ENCODE results near the gene RAI1.

The RAI1 gene

DNA sequence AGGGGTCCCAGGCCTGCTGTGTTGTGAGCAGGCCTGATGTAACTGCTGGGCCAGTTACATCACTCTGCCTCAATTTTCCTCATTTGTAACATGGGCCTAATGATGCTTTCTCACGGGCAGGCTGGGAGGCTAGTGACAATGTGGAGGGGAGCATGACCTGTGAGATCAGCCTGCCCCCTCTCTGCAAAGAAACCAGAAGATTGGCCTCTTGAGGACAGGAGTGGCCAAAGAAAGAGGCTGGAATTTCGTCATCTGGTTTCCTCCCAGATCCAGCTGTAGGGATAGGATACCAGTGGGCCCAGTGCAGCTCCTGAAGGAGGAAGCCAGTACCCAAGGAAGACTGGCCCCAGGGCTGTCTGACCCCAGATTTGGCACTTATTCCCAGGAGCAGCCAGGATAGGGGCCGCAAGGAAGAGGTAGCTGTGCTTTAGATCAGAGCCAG lies 156.1 kb downstream of the RAI1 start:
- DNase-seq, result no peak

DNA sequence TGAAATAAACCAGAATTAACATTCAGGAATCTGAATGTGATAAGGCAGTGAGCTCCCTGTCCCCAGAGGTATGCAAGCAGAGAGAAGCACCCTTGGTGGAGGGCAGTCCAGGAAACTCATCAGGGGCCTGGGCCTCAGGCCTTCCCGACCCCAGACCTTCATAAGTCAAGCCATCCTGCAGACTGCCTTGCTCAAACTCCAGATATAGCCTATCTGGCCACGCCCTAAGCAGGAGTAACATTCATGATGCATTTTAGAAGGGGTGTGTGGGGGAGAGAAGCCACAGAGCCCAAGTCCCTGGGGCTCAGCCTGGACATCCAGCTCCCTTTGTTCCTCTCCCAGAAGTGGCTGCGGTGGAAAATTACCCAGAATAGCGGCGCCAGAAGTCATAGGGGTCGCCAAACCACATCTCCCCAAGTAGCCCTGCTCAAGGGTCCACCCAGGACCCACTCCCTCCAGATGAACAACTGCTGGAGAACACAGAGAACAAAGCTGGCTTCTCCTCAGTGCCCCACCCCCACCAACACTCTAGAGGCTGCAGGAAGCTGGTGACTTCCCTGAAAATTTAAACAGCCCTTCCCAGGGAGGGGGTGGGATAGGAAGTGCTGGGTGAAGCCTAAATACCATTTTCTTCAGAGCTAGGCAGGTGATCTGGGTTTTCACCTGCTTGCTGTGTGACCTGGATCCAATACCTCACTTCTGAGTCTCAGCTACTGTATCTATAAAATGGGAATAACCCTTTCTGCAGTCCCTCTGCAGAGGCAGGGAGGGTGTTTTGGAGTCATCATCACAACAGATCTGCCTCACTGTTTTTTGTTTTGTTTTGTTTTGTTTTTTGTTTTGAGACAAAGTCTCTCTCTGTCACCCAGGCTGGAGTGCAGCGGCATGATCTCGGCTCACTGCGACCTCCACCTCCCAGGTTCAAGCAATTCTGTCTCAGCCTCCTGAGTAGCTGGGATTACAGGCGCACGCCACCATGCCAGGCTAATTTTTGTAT lies 157.0 kb downstream of the RAI1 start:
- peak; percentile 78 for DNase-seq

DNA sequence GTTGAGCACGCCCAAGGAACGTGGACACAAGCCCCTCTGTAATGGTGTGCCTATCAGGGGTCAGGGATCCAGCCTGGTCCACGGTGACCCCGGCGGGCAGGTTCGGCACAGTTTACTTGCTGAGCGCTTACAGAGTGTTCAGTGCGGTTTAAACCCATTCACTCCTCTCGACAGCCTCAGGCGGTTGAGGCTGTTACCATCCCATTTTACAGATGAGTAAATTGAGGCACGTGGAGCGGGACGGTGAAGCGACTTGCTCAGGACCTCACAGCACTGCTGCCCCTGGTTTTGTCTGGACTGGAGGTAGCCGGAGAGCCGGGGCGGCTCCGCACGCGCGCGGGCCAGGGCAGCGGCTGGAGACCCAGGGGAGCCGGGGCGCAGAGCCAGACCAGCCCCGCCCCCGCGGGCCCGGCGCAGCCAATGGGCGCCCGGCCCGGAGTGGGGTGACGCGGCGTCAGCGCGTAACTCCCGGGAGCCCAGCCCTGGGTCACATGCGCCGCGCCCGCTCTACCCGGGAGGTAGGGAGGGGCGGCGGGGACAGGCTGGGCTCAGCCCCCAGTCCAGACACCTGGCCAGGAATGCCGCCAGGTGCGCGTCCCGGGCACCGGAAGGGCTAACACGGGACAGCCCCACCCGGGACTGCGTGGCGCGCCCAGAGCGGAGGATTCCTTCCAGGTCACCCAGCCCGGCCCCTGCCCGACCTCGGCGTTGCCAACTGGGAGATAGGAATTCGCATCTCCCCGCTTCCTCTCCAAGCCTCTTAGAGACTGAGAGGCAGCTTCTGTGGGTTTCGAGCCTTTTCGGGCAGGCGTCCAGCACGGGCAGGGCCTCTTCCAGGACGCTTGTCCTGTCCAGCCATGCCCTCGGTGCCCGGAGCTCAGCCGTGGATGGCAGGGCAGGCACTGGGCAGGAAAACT lies 158.8 kb downstream of the RAI1 start:
- peak; percentile 95 for DNase-seq

DNA sequence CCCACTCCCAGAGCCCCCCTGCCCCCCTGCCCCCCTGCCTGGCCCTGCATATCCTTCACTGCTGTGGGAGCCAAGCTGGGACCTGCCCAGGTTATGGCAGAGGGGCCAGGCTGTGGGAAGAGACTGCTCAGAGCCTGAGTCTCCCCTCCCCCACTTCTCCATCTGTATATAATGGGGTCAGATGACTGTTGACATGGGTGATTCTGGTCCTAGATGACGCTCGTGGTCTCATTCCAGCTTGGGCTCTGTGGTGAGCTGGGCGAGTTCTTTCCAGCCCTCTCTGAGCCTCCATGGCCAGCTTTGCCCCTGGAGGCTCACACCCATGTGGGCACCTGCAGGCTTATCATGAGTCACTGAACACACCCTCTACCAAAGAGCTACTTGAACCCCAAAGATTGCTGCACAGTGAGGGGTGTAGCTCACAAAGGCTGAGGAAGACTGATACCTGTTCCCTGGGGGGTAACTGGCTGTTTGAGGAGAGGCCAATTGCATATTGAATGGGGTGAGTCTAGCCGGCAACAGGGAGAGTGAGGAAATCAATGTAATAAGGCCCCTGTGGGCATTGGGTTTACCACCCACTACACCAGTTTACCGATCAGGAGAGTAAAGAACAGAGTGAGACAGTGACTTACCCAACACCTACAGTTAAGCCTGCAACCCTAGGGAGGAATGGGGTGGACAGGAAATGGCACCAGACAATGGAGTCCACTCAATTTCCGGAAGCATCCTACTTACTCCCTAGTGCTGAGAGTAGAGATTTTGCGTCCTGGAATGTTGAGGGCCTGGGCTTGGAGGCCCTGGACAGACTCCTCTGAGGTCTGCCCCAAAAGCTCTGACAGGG lies 159.7 kb downstream of the RAI1 start:
- DNase-seq, result peak; percentile 85

DNA sequence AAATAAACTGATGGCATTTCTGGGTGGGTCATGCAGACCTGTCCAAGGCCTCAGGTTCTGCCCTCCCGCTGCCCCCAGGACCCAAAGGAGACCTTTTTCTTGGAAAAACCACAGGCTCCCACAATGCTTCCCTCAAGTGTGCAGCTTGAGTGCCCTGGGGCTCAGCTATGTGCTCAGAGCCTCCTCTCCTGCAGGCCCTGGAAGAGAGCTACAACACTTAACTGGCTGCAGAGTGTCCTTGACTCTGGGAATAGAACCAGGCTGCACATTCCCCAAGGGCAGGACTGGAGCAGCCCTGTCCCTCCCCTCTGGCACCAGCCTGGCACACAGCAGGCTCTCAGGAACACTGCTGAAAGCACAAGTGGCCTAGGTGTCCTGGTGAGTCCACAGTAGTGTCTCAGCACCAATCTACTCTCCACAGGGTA lies 160.4 kb downstream of the RAI1 start:
- DNase-seq, result no peak

DNA sequence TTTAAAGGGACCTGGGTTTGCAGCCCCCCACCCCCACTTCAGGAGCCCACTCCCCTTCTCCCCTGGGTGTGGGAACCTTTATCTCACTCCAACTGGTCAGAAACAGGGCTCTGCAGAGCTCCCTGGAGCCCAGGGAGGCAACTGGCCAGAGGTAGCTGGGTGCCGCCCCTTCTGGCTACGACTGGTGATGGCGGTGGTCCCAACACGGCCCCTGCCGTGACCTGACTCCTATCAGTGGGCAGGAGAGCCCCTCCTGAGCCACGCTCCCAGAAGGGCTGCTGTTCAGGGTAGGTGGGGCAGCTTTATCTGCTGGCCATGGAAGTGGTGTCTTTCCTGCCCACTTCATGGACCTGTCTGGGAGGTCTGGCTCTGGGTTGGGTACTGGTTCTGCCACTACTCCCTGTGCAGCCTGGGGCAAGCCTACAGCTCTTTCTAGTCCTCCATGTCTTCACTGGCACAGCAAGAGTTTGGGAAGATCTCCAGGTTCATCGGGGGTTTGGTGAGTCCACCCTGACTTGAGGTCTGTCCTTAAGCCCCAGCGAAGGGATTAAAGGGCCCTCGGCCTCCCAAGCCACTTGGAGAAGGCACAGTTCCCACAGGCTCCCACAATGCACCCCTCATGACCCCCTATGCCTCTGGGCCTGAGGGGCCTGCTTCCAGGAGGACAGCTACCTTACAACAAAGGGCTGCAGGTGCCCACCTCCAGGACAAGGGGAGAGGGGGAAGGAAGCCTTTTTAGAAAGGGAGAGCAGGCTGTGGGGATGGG lies 161.0 kb downstream of the RAI1 start:
- no peak for DNase-seq

DNA sequence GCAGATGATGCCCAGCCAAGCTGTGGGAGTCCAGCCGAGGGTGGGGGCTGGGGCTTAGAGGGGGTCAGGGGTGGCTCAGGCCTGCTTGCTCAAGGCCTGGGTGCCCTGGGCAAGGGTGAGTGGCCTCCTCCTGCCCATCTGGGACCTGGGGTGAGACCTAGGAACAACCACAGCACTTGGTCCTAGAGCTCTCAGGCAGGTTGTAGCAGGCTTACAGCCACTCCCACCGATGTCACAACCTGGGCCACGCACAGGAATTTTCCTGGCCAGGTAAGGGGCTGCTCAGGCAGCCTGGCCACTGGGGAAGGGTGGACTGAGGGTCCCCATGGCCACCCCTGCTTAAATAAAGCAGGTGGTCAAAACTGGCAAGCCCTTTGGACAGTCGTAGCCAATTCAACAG lies 161.8 kb downstream of the RAI1 start:
- DNase-seq, result no peak

DNA sequence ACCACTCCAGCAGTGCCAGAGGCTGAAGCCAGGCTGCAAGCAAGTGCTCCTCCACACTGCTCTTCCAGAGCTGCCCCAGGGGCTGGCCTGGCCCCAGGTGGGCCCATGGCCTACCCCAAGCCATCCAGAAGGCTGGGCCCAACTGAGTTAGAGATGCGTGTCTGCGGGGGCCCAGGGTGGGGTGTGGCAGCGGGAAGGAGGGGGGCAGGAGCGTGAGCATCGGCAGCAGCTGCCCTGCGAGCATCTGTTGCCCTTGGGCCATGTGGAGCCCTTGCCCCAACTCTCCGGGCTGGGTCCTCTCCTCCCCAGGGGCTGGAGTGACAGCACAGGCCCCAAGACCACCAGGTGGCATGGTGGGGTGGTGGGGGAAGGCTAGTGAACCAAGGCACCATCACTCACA lies 162.8 kb downstream of the RAI1 start:
- no peak for DNase-seq

DNA sequence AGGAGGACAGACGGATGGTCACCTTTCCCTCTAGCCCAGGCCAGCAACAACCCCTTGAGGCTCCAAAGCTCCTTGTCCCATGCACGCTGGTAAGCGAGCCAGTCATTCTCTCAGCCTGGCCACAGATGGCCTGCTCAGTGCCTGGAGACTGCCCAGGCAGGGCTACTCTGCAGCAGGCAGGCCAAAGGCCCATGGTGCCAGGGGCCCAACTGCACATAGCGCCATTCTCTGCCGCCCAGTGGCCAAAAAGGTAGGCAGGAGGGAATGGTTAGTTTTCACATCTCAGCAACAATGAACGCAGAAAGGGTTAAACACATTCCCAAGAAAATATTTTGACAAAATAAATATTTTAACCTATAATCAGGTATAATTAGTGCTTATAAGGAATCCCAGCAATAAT lies 163.2 kb downstream of the RAI1 start:
- DNase-seq, result no peak

DNA sequence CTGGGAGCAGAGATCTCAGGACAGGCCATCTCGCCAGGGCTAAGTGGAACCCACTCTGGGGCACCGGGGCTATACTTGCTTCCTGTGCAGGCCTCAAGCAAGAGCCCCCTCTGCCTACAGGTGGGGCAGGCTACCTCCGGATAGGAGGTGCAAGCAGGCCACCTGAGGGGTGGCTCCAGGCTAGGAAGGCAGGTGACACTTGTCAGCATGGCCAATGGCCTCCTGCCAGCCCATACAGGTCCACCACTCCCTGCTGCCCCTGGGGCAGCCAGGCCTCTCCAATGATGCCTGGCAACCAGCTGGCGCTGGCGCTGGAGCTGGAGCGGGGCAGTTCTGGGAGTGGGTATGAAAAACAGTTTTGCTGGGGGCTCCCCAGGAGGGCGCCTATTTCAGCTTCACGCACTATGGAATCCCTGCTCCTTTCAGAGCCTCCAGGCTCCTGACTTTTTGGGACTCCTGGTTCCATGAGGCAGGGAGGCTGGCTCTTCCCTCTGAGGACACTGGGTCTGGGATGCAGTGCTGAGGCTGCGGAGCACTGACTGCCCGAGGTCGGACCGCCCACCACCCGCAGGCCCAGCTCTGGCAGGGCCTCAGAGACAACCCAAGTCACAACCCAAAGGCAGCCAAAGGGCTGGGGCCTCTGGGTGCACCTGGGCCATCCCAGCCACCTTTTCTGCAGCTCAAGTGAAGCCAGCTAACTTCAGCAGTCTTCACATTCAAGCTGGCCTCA lies 164.0 kb downstream of the RAI1 start:
- DNase-seq, result no peak

DNA sequence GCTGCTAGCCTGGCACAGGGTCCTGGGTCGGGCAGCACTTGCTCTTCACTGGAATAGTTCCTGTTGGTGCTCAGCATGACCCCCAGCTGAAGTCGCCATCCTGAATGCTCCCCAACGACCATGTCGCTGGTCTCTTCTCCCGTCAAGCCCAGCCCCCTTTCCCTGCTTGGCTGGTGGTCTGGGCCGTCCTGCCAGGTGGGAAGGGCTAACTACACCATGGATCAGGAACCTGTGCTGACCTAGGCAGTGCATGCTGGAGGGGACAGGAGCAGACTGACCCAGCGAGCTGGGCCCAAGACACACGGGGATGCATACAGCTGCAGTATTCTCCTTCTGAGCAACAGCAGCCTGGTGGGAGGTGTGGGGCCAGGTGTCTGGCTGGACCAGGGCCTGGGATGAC lies 164.7 kb downstream of the RAI1 start:
- DNase-seq, result no peak

DNA sequence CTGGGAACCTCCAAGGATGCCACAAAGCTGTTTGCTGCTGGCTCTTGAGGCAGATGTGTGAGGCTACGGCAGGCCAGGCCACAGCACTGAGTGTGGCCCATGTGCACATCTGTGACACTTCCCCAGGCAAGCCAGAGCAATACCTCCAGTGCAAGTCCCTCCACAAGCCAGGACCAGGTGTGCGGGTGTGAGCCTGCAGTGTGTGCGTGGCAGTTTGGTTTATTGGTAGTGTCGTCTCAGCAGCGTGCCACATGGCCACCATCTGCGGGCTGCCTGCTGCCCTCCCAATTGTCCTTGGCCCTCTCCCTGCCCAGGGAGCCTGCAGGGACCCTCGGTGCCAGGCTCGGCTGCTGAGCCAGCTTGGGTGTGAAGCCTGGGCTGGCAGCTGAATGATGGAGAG lies 165.4 kb downstream of the RAI1 start:
- DNase-seq, result no peak

DNA sequence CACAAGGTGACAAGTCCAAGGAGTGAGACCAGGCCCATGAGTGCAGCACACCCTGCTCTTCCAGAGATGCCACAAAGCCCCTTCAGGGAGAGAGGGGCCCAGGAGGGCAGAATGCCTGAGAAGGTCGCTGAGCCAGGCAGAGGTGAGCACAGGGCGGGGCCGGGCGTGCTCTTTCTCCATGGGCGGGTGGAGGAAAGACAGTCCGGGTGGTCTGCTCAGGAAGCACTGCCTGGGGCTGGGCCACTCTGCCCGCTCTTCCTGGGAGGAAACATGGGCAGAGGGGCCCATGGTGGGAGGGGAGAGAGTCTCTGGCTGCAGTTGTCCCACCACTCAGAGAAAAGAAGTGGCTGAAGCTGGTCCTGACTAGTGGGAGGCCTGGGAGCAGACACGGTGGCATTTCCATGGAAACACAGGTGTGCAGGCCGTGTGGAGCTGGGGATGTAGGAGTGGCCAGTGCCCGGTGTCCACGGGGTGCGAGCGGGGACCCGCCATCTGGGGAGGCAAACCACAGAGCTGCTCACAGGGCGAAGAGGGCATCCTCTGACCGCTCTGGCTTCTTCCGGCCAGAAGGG lies 165.9 kb downstream of the RAI1 start:
- DNase-seq, result no peak

DNA sequence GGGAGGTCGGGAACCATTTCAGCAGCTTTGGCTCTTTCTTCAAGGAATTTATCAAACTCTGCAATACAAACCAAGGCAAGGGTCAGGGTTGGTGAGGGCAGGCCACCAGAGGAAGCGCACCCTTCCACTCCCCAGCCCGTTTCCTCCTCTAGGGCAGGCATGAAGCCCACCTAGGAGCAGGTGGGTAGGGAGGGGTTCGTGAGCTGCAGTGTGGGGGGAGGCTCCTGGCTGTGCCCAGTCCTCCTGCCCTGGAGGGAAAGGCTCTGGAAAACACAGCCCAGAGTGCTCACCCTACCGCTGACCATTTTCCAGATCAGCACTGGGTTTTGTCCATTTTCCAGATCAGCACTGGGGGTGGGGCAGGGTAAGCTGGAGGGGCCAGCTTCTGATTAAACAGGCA lies 166.5 kb downstream of the RAI1 start:
- no peak for DNase-seq

DNA sequence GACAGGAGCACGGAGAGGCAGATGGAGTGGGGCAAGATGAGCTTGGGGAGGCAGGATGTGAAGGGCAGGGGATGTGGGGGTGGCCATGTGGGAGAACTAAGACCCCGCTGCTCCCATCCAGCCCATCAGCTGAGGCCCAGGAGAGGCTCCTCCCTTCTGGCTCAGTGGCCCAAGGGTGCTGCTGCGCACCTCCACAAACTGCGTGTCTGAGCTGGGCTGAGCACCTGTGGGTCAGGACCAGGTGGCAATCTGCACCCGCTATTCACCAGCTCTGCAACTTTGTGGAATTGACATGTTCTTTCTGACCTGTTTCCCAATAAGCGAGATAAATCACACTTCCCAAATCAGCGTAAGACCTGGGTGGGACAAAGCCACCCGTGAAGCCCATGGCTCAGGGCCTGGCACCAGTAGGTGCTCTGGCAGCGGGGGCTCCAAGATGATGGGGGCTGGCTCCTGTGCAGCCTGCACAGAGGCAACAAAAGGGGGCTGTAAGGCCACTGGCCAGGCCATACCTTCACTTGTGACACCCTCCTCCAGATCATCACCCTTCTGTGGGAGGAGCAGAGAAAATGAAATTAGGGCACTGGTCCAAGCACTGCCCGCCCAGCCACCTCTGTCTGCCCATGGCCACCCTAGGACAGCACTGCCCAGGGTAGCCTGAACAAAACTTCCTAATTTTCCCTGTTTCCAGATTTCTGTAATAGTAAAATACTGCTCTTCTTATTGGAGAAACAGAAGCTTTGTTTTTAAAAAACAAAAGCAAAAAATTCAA lies 167.2 kb downstream of the RAI1 start:
- DNase-seq, result no peak

DNA sequence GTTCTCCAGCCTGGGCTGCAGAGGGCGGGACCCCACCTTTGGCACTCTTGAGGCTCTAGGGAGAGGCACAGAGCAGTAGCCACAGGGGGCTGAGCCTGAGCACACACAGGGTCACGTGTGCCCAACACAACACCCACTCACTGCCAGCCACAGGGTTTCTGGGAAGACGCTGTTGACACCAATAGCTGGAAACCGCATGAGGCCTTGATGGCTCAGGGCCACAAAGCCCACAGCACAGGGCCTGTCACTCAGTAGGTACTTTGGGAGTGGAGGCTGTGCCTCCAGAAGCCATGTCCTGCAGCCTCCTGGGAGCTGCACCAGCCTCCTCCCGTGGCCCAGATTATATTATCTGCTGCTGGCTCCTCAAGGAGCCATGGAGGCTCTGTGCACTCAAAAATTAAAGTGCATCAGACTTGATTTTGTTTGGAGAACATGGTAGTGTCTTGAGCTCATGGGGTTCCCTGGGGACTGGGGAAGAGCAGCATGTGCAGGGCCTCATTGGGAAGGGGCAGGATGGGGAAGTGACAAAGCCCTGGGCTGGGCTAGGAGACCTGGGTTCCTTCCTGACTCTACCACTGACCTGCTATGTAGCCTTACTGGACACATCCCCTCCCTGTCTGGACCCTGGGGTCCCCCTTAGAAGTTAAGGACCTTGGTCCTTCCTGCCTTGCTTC lies 168.0 kb downstream of the RAI1 start:
- DNase-seq, result no peak

DNA sequence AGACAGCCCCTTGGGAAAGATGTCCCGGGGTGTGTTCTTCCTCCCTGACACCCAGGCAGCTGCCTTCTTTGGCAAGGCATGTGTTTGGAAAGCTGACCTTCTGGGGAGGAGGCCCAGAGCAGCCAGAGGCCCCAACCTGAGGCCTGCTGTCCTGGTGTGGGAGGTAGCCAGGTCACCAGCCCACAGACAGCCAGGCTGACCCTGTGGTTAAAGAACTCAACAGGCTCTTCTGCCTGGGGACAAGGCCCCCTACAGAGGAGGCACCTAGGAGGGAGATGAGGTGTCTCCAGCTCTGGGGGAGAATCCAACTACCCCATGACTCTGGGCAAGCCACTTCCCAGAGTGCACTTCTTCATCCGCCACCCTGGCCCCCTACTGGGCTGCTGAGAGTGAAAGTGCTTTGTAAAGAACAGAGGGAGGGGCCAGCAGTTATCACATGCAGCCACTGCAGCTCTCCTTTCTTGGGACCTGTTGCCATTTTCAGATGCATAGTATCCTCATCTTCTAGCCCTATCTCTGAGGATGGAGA lies 168.7 kb downstream of the RAI1 start:
- no peak for DNase-seq

DNA sequence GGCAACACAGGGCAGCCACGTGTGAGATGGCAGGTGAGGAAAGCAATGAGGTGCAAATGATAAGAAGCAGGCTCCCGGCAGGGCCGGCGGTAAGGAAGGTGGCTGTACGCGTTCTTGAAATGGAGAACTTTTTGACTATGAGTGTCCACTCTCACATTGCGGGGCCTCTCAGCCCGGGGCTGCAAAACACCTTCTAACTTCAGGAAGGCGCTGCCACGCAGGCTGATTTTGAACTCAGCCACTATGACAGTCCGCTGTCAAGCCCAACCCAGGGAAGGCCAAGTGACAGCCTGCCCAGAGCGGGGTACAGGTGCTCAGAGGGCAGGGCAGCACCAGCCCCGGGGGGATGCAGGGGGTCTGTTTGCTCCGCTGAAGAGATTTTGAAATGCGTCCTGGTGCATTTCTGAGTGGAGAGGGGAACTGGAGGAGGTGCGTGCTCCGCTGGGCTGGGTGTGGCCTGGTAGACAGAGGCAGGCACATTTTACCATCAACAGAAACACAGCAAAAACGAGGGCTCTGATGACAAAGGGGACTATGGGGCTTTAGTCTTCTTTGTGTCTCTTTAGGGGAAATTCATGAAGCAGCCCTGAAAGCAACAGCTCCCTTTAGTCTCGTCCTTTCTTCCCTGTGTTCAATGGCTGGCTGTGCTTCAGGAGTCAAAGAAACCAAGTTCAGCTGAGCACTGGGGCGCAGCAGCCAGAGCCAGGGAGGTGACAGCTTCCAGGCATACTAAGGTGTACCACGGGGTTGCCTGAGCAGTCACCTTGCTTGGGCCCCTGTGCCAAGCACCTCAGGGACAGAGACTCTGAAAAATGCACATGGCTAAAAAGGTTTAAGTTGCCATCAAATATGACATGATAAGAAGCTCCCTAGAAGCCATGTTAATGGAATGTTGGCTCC lies 170.1 kb downstream of the RAI1 start:
- DNase-seq, result no peak
